GM23338 (cell line): ENCODE data around the gene RBP3. TPM values are rescaled to one million over a fixed set of nuclear protein-coding genes. Genes with fewer than 3 reads are reported as not detected.

Experiments
- ATAC-seq: fragments of 200-7000 bp; cut with Tn5 transposase; 3 replicates; pipeline ENCODE4 v1.9.1; 2020
- DNase-seq: peaks from one replicate; pipeline ENCODE4 v3.0.0-alpha.2; 2015; ENCODE audit warnings: low spot score
- H2AFZ ChIP-seq: fragments of 200-600 bp; sonication (generic); 2 replicates; pipeline ENCODE4 v1.8.0; 2016; ENCODE audit warnings: antibody characterized with exemption, mild to moderate bottlenecking, moderate library complexity
- H3F3A ChIP-seq: fragments of 200-600 bp; sonication (generic); replicated peaks from 2 replicates; pipeline ENCODE4 v1.8.0; 2017; ENCODE audit warnings: antibody characterized with exemption, mixed run types, low read depth
- H3K27ac ChIP-seq: fragments of 200-600 bp; sonication (generic); 2 replicates; pipeline ENCODE4 v1.6.1; 2016; ENCODE audit warnings: low read depth
- H3K27me3 ChIP-seq: fragments of 200-600 bp; sonication (generic); 2 replicates; pipeline ENCODE4 v1.8.0; 2016; ENCODE audit warnings: mild to moderate bottlenecking, mixed run types, moderate library complexity; ENCODE audit not compliant: insufficient read depth
- H3K36me3 ChIP-seq: fragments of 200-600 bp; sonication (generic); 2 replicates; pipeline ENCODE4 v1.8.0; 2016; ENCODE audit warnings: mild to moderate bottlenecking; ENCODE audit not compliant: insufficient read depth
- H3K4me1 ChIP-seq: fragments of 200-600 bp; sonication (generic); 2 replicates; pipeline ENCODE4 v1.8.0; 2016; ENCODE audit warnings: mild to moderate bottlenecking, moderate library complexity; ENCODE audit not compliant: insufficient read depth
- H3K4me2 ChIP-seq: fragments of 200-600 bp; sonication (generic); 2 replicates; pipeline ENCODE4 v1.7.1; 2017; ENCODE audit warnings: mixed run types
- H3K4me3 ChIP-seq: fragments of 200-600 bp; sonication (generic); 2 replicates; pipeline ENCODE4 v1.6.1; 2016; ENCODE audit warnings: mixed run types
- H3K79me2 ChIP-seq: fragments of 200-600 bp; sonication (generic); replicated peaks from 2 replicates; pipeline ENCODE4 v1.8.0; 2017; ENCODE audit warnings: mild to moderate bottlenecking; ENCODE audit not compliant: insufficient read depth
- H3K9me2 ChIP-seq: fragments of 200-600 bp; sonication (generic); 2 replicates; pipeline ENCODE4 v1.8.0; 2017; ENCODE audit not compliant: insufficient read depth
- H4K20me1 ChIP-seq: fragments of 200-600 bp; sonication (generic); replicated peaks from 2 replicates; pipeline ENCODE4 v1.8.0; 2017; ENCODE audit warnings: mild to moderate bottlenecking; ENCODE audit not compliant: insufficient read depth
- H3K27ac Mint-ChIP-seq: 2 replicates; pipeline ENCODE4 v1.8.0; 2020; ENCODE audit warnings: inconsistent platforms, mild to moderate bottlenecking, moderate library complexity, mixed read lengths
- H3K27me3 Mint-ChIP-seq: 3 replicates; pipeline ENCODE4 v1.8.0; 2022; ENCODE audit warnings: low read depth, mild to moderate bottlenecking, moderate library complexity, mixed read lengths, inconsistent platforms; ENCODE audit not compliant: insufficient read depth, poor library complexity
- H3K36me3 Mint-ChIP-seq: 3 replicates; pipeline ENCODE4 v1.8.0; 2021; ENCODE audit warnings: low read depth, mild to moderate bottlenecking, inconsistent platforms, moderate library complexity, mixed read lengths
- H3K4me1 Mint-ChIP-seq: 3 replicates; pipeline ENCODE4 v1.8.0; 2020; ENCODE audit warnings: mild to moderate bottlenecking, inconsistent platforms, mixed read lengths
- H3K4me3 Mint-ChIP-seq: 3 replicates; pipeline ENCODE4 v1.8.0; 2021; ENCODE audit warnings: moderate library complexity, mild to moderate bottlenecking, inconsistent platforms, mixed read lengths
- H3K9me3 Mint-ChIP-seq: 3 replicates; pipeline ENCODE4 v1.8.0; 2020; ENCODE audit warnings: moderate library complexity, mild to moderate bottlenecking, inconsistent platforms, mixed read lengths
- CTCF ChIP-seq, 2 experiments: fragments of 200-600 bp in 1 of 2; sonication (generic) in 1 of 2; conservative IDR thresholded peaks; 2 replicates each; pipeline versions ENCODE4 v1.5.1 to v1.6.1; 2016 to 2017; ENCODE audit warnings: antibody characterized with exemption in 2 of 2, low read depth in 2 of 2, mild to moderate bottlenecking in 2 of 2, moderate library complexity in 1 of 2
- EZH2 ChIP-seq: fragments of 200-600 bp; sonication (generic); IDR thresholded peaks from one replicate; pipeline ENCODE4 v1.8.0; 2017; ENCODE audit warnings: antibody characterized with exemption, mild to moderate bottlenecking, low read depth; ENCODE audit not compliant: unreplicated experiment
- POLR2AphosphoS5 ChIP-seq: IDR thresholded peaks from 2 replicates; pipeline ENCODE4 v1.6.1; 2016; ENCODE audit warnings: antibody characterized with exemption, low read depth
- STAT1 ChIP-seq: IDR thresholded peaks from one replicate; pipeline ENCODE4 v1.6.1; 2016; ENCODE audit warnings: antibody characterized with exemption; ENCODE audit not compliant: unreplicated experiment
- ZNF331 ChIP-seq: fragments of 250-450 bp; sonication (Bioruptor Pico); IDR thresholded peaks from 2 replicates; pipeline ENCODE4 v1.5.0; 2020; ENCODE audit warnings: low read depth, mild to moderate bottlenecking, moderate library complexity
- polyA plus RNA-seq: library from polyadenylated mRNA; unstranded; fragments of >200 nt; fragmentation: Nextera tagmentation; extraction: Ambion mirVana; gene quantifications from 2 replicates; pipeline ENCODE4 v1.2.1, GENCODE V29; 2016
- total RNA-seq: library from RNA; depleted of rRNA; stranded (reverse); fragments of >200 nt; shearing (Covaris generic); gene quantifications from 2 replicates; pipeline ENCODE4 v1.2.3, GENCODE V29; 2014
- TF ChIP-seq, protein P1 (sequence below): IDR thresholded peaks from one replicate; pipeline ENCODE4 v1.6.1; 2018; ENCODE audit warnings: antibody characterized with exemption; ENCODE audit not compliant: unreplicated experiment

The RBP3 gene
- total and polyA plus RNA-seq, 2 experiments from 2014 or later: not detected

DNA sequence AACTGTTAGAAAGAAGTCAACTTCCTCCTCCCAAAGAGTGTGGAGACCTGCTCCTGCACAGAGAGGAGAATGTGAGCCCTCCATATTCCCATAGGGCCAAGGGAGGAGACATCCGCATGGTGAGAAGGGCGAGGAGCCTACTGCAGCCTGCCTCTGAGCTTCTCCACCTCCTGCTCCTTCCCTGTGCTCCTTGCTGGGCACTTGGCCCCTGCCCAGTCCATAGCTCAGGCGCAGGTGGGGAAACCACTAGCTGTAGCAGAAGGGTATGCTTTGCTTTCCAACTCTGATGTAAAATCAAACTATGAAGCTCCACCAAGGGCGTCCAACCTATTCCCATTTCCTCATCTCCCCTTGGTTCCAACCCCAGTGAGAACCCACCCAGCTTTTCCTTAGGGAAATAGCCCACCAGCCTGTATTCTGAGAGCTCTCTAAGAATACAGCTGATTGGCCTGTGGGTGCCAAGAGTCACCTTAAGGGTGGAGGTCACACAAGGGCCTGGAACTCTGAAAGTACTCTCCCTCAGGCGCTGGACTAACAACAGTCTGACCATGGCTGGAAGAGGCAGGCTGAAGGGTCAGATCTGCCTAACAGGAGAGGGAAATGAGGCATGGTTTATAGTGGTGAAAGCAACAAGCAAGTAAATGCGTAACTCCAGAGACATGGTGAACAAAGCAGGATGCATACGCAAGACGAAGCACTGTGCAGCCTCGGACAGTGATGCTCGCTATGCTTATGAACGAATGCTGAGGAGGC is 22.0 kb downstream of the RBP3 start (continued):
- TF ChIP-seq, protein P1, sequence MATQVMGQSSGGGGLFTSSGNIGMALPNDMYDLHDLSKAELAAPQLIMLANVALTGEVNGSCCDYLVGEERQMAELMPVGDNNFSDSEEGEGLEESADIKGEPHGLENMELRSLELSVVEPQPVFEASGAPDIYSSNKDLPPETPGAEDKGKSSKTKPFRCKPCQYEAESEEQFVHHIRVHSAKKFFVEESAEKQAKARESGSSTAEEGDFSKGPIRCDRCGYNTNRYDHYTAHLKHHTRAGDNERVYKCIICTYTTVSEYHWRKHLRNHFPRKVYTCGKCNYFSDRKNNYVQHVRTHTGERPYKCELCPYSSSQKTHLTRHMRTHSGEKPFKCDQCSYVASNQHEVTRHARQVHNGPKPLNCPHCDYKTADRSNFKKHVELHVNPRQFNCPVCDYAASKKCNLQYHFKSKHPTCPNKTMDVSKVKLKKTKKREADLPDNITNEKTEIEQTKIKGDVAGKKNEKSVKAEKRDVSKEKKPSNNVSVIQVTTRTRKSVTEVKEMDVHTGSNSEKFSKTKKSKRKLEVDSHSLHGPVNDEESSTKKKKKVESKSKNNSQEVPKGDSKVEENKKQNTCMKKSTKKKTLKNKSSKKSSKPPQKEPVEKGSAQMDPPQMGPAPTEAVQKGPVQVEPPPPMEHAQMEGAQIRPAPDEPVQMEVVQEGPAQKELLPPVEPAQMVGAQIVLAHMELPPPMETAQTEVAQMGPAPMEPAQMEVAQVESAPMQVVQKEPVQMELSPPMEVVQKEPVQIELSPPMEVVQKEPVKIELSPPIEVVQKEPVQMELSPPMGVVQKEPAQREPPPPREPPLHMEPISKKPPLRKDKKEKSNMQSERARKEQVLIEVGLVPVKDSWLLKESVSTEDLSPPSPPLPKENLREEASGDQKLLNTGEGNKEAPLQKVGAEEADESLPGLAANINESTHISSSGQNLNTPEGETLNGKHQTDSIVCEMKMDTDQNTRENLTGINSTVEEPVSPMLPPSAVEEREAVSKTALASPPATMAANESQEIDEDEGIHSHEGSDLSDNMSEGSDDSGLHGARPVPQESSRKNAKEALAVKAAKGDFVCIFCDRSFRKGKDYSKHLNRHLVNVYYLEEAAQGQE: no peak
- TF ChIP-seq EZH2: no peak
- TF ChIP-seq STAT1: no peak

- TF ChIP-seq CTCF (conservative IDR thresholded peaks at IDR 0.05; ENCODE audit: low read depth in 2 of 2) (no peak), POLR2AphosphoS5 (no peak), EZH2 (no peak), ZNF331 (CRISPR knock-in tag) (no peak), STAT1 (no peak)
- TF ChIP-seq, protein P1: no peak
- no peak for DNase-seq
- peaks cover 13% of the 10 kb centered on the region for H3K4me1 ChIP-seq
- H2AFZ ChIP-seq: no peak overlapping the region
- no peaks in the 10 kb centered on the region for H3F3A ChIP-seq
- no peak overlapping the region for H3K27ac ChIP-seq
- no peaks in the 10 kb centered on the region for H3K79me2 ChIP-seq
- ATAC-seq: no peak
- no peaks in the 10 kb centered on the region for H3K36me3 ChIP-seq
- no peaks in the 10 kb centered on the region for H3K27me3 ChIP-seq
- Mint-ChIP-seq H3K27me3 (peaks cover 6% of the 10 kb centered on the region), H3K9me3 (no peaks in the 10 kb centered on the region), H3K4me1 (peaks cover 21% of the 10 kb centered on the region), H3K27ac (no peak overlapping the region), H3K36me3 (no peaks in the 10 kb centered on the region; the same call in 2 of the 3 replicates), H3K4me3 (no peak overlapping the region)
- H4K20me1 ChIP-seq: no peaks in the 10 kb centered on the region
- no peak overlapping the region for H3K4me3 ChIP-seq
- H3K9me2 ChIP-seq: no peaks in the 10 kb centered on the region
- no peak overlapping the region for H3K4me2 ChIP-seq
Measured at GRCh38 chr10:47370878-47371277, 22.7 kb downstream of the RBP3 start.
